Measurements from ENCODE around the gene DGKA.

DNA sequence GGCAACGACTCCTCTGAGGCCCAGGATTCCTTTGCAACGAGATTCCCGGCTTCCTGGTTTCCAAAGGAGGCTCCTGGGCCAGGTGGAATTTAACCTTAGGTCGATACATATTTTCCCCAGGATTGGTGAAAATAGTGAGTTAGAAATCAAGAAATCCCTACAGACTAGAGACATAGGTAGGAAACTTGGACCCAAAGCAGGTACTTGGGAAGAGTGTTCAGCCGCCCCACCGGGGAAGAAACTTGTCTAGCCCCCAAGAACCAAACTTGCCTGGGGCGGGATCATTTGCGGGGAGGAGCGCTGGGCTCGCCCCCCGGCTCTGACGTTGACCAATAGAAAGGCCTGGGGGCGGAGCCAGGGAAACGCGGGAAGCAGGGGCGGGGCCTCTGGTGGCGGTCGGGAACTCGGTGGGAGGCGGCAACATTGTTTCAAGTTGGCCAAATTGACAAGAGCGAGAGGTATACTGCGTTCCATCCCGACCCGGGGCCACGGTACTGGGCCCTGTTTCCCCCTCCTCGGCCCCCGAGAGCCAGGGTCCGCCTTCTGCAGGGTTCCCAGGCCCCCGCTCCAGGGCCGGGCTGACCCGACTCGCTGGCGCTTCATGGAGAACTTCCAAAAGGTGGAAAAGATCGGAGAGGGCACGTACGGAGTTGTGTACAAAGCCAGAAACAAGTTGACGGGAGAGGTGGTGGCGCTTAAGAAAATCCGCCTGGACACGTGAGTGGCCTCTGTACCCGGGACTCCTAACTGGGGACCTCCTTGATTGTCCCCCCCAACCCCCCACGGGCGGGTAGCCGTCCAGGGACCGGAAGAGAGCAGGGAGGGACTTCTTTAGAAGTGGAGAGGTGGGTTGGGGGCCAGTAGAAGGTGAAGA, 35.7 kb downstream of the DGKA start, which contains the start of gene CDK2:
- TF ChIP-seq, protein P1, sequence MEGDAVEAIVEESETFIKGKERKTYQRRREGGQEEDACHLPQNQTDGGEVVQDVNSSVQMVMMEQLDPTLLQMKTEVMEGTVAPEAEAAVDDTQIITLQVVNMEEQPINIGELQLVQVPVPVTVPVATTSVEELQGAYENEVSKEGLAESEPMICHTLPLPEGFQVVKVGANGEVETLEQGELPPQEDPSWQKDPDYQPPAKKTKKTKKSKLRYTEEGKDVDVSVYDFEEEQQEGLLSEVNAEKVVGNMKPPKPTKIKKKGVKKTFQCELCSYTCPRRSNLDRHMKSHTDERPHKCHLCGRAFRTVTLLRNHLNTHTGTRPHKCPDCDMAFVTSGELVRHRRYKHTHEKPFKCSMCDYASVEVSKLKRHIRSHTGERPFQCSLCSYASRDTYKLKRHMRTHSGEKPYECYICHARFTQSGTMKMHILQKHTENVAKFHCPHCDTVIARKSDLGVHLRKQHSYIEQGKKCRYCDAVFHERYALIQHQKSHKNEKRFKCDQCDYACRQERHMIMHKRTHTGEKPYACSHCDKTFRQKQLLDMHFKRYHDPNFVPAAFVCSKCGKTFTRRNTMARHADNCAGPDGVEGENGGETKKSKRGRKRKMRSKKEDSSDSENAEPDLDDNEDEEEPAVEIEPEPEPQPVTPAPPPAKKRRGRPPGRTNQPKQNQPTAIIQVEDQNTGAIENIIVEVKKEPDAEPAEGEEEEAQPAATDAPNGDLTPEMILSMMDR (conservative IDR thresholded peaks at IDR 0.05; ENCODE audit: low read depth in 2 of 2), result no peak
- TF ChIP-seq, protein P2, sequence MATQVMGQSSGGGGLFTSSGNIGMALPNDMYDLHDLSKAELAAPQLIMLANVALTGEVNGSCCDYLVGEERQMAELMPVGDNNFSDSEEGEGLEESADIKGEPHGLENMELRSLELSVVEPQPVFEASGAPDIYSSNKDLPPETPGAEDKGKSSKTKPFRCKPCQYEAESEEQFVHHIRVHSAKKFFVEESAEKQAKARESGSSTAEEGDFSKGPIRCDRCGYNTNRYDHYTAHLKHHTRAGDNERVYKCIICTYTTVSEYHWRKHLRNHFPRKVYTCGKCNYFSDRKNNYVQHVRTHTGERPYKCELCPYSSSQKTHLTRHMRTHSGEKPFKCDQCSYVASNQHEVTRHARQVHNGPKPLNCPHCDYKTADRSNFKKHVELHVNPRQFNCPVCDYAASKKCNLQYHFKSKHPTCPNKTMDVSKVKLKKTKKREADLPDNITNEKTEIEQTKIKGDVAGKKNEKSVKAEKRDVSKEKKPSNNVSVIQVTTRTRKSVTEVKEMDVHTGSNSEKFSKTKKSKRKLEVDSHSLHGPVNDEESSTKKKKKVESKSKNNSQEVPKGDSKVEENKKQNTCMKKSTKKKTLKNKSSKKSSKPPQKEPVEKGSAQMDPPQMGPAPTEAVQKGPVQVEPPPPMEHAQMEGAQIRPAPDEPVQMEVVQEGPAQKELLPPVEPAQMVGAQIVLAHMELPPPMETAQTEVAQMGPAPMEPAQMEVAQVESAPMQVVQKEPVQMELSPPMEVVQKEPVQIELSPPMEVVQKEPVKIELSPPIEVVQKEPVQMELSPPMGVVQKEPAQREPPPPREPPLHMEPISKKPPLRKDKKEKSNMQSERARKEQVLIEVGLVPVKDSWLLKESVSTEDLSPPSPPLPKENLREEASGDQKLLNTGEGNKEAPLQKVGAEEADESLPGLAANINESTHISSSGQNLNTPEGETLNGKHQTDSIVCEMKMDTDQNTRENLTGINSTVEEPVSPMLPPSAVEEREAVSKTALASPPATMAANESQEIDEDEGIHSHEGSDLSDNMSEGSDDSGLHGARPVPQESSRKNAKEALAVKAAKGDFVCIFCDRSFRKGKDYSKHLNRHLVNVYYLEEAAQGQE (IDR thresholded peaks at IDR 0.05; ENCODE audit: unreplicated experiment), result no peak
- TF ChIP-seq, protein P3, sequence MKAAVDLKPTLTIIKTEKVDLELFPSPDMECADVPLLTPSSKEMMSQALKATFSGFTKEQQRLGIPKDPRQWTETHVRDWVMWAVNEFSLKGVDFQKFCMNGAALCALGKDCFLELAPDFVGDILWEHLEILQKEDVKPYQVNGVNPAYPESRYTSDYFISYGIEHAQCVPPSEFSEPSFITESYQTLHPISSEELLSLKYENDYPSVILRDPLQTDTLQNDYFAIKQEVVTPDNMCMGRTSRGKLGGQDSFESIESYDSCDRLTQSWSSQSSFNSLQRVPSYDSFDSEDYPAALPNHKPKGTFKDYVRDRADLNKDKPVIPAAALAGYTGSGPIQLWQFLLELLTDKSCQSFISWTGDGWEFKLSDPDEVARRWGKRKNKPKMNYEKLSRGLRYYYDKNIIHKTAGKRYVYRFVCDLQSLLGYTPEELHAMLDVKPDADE (IDR thresholded peaks at IDR 0.05), result 0 out of 2 replicates have a peak, but pooled peaks have one; percentile 13
- TF ChIP-seq EZH2 (IDR thresholded peaks at IDR 0.05; ENCODE audit: low read depth, unreplicated experiment) (no peak), POLR2AphosphoS5 (IDR thresholded peaks at IDR 0.05; ENCODE audit: low read depth) (peak; percentile 78), JUNB (IDR thresholded peaks at IDR 0.05; ENCODE audit: unreplicated experiment) (no peak), EZH2phosphoT487 (IDR thresholded peaks at IDR 0.05; ENCODE audit: unreplicated experiment) (no peak), ZNF114 (CRISPR knock-in tag; IDR thresholded peaks at IDR 0.05) (no peak), CREB1 (CRISPR knock-in tag; IDR thresholded peaks at IDR 0.05; ENCODE audit: low read depth) (peak; percentile 81), NANOG (IDR thresholded peaks at IDR 0.05; ENCODE audit: borderline replicate concordance) (no peak), ZNF331 (CRISPR knock-in tag; IDR thresholded peaks at IDR 0.05; ENCODE audit: low read depth) (no peak)
- TF ChIP-seq, protein P4, sequence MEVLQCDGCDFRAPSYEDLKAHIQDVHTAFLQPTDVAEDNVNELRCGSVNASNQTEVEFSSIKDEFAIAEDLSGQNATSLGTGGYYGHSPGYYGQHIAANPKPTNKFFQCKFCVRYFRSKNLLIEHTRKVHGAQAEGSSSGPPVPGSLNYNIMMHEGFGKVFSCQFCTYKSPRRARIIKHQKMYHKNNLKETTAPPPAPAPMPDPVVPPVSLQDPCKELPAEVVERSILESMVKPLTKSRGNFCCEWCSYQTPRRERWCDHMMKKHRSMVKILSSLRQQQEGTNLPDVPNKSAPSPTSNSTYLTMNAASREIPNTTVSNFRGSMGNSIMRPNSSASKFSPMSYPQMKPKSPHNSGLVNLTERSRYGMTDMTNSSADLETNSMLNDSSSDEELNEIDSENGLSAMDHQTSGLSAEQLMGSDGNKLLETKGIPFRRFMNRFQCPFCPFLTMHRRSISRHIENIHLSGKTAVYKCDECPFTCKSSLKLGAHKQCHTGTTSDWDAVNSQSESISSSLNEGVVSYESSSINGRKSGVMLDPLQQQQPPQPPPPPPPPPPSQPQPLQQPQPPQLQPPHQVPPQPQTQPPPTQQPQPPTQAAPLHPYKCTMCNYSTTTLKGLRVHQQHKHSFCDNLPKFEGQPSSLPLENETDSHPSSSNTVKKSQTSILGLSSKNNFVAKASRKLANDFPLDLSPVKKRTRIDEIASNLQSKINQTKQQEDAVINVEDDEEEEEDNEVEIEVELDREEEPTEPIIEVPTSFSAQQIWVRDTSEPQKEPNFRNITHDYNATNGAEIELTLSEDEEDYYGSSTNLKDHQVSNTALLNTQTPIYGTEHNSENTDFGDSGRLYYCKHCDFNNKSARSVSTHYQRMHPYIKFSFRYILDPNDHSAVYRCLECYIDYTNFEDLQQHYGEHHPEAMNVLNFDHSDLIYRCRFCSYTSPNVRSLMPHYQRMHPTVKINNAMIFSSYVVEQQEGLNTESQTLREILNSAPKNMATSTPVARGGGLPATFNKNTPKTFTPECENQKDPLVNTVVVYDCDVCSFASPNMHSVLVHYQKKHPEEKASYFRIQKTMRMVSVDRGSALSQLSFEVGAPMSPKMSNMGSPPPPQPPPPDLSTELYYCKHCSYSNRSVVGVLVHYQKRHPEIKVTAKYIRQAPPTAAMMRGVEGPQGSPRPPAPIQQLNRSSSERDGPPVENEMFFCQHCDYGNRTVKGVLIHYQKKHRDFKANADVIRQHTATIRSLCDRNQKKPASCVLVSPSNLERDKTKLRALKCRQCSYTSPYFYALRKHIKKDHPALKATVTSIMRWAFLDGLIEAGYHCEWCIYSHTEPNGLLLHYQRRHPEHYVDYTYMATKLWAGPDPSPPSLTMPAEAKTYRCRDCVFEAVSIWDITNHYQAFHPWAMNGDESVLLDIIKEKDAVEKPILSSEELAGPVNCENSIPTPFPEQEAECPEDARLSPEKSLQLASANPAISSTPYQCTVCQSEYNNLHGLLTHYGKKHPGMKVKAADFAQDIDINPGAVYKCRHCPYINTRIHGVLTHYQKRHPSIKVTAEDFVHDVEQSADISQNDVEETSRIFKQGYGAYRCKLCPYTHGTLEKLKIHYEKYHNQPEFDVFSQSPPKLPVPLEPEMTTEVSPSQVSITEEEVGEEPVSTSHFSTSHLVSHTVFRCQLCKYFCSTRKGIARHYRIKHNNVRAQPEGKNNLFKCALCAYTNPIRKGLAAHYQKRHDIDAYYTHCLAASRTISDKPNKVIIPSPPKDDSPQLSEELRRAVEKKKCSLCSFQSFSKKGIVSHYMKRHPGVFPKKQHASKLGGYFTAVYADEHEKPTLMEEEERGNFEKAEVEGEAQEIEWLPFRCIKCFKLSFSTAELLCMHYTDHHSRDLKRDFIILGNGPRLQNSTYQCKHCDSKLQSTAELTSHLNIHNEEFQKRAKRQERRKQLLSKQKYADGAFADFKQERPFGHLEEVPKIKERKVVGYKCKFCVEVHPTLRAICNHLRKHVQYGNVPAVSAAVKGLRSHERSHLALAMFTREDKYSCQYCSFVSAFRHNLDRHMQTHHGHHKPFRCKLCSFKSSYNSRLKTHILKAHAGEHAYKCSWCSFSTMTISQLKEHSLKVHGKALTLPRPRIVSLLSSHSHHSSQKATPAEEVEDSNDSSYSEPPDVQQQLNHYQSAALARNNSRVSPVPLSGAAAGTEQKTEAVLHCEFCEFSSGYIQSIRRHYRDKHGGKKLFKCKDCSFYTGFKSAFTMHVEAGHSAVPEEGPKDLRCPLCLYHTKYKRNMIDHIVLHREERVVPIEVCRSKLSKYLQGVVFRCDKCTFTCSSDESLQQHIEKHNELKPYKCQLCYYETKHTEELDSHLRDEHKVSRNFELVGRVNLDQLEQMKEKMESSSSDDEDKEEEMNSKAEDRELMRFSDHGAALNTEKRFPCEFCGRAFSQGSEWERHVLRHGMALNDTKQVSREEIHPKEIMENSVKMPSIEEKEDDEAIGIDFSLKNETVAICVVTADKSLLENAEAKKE (CRISPR knock-in tag; IDR thresholded peaks at IDR 0.05), result no peak

Measured in GM23338 (cell line).